Memory B cell (primary cell): ENCODE results near the gene MDGA2.

Source experiments
- ATAC-seq: fragments of 150-1000 bp; cut with Tn5 transposase; 2 replicates; pipeline ENCODE4 v1.10.0; 2021; ENCODE audit warnings: low read depth, mild to moderate bottlenecking, moderate library complexity
- DNase-seq, 2 donors: peaks; one replicate each; pipeline ENCODE4 v3.0.0; 2022; ENCODE audit warnings: low spot score in 2 of 2
- H3K27ac Mint-ChIP-seq: one replicate; pipeline ENCODE4 v1.8.0; 2022; ENCODE audit warnings: mild to moderate bottlenecking, moderate library complexity, mixed read lengths
- H3K27me3 Mint-ChIP-seq: one replicate; pipeline ENCODE4 v1.8.0; 2022; ENCODE audit warnings: mixed read lengths
- H3K36me3 Mint-ChIP-seq: one replicate; pipeline ENCODE4 v1.8.0; 2022; ENCODE audit warnings: mild to moderate bottlenecking, mixed read lengths
- H3K4me1 Mint-ChIP-seq: one replicate; pipeline ENCODE4 v1.8.0; 2022; ENCODE audit warnings: mixed read lengths
- H3K4me3 Mint-ChIP-seq: one replicate; pipeline ENCODE4 v1.8.0; 2022; ENCODE audit warnings: mild to moderate bottlenecking, moderate library complexity, mixed read lengths
- H3K9me3 Mint-ChIP-seq: one replicate; pipeline ENCODE4 v1.8.0; 2022; ENCODE audit warnings: mixed read lengths

Gene MDGA2

GRCh38 chr14:47102472-47102871 is 572.9 kb downstream of the MDGA2 start:
- Mint-ChIP-seq H3K9me3 (peaks cover 3% of the 10 kb centered on the region), H3K36me3 (no peaks in the 10 kb centered on the region), H3K4me3 (no peak overlapping the region), H3K4me1 (no peaks in the 10 kb centered on the region), H3K27me3 (no peaks in the 10 kb centered on the region), H3K27ac (no peak overlapping the region)
- ATAC-seq: no peak
- DNase-seq: no peak

GRCh38 chr14:47085678-47086077 is 589.7 kb downstream of the MDGA2 start:
- DNase-seq: no peak
- Mint-ChIP-seq H3K27me3 (no peaks in the 10 kb centered on the region), H3K4me1 (no peaks in the 10 kb centered on the region), H3K4me3 (no peak overlapping the region), H3K27ac (no peak overlapping the region), H3K9me3 (no peaks in the 10 kb centered on the region), H3K36me3 (no peaks in the 10 kb centered on the region)
- ATAC-seq: no peak

GRCh38 chr14:47065326-47065725 is 610.1 kb downstream of the MDGA2 start:
- ATAC-seq (no peak), DNase-seq (no peak)
- H3K36me3 Mint-ChIP-seq: no peaks in the 10 kb centered on the region
- H3K9me3 Mint-ChIP-seq: peaks cover 6% of the 10 kb centered on the region
- H3K27me3 Mint-ChIP-seq: no peaks in the 10 kb centered on the region
- no peaks in the 10 kb centered on the region for H3K4me1 Mint-ChIP-seq
- no peak overlapping the region for H3K27ac Mint-ChIP-seq
- H3K4me3 Mint-ChIP-seq: no peak overlapping the region

- H3K9me3 Mint-ChIP-seq: peaks cover 1% of the 10 kb centered on the region
- H3K36me3 Mint-ChIP-seq: no peaks in the 10 kb centered on the region
- DNase-seq (no peak), ATAC-seq (no peak)
- H3K4me3 Mint-ChIP-seq: no peak overlapping the region
- no peaks in the 10 kb centered on the region for H3K27me3 Mint-ChIP-seq
- H3K4me1 Mint-ChIP-seq: no peaks in the 10 kb centered on the region
- no peak overlapping the region for H3K27ac Mint-ChIP-seq
Observed at GRCh38 chr14:47060050-47060449, 615.4 kb downstream of the MDGA2 start.

- DNase-seq (no peak), ATAC-seq (no peak)
- Mint-ChIP-seq H3K27ac (no peak overlapping the region), H3K4me3 (no peak overlapping the region), H3K4me1 (no peaks in the 10 kb centered on the region), H3K36me3 (no peaks in the 10 kb centered on the region), H3K9me3 (peaks cover 2% of the 10 kb centered on the region), H3K27me3 (no peaks in the 10 kb centered on the region)
Observed at GRCh38 chr14:47057364-47057763, 618.0 kb downstream of the MDGA2 start.

- no peaks in the 10 kb centered on the region for H3K27me3 Mint-ChIP-seq
- no peak for ATAC-seq
- no peak overlapping the region for H3K4me3 Mint-ChIP-seq
- no peak overlapping the region for H3K27ac Mint-ChIP-seq
- H3K9me3 Mint-ChIP-seq: peaks cover 3% of the 10 kb centered on the region
- DNase-seq: no peak
- no peaks in the 10 kb centered on the region for H3K4me1 Mint-ChIP-seq
- H3K36me3 Mint-ChIP-seq: no peaks in the 10 kb centered on the region
Observed at GRCh38 chr14:47044841-47045240, 630.6 kb downstream of the MDGA2 start.

- Mint-ChIP-seq H3K36me3 (no peaks in the 10 kb centered on the region), H3K4me3 (no peak overlapping the region), H3K9me3 (peaks cover 3% of the 10 kb centered on the region), H3K27me3 (no peaks in the 10 kb centered on the region), H3K27ac (no peak overlapping the region), H3K4me1 (no peaks in the 10 kb centered on the region)
- ATAC-seq (no peak), DNase-seq (no peak)
Observed at GRCh38 chr14:47040550-47040949, 634.9 kb downstream of the MDGA2 start.

- no peak overlapping the region for H3K27ac Mint-ChIP-seq
- no peaks in the 10 kb centered on the region for H3K27me3 Mint-ChIP-seq
- H3K36me3 Mint-ChIP-seq: no peaks in the 10 kb centered on the region
- ATAC-seq: no peak
- no peak overlapping the region for H3K4me3 Mint-ChIP-seq
- H3K9me3 Mint-ChIP-seq: peaks cover 3% of the 10 kb centered on the region
- no peaks in the 10 kb centered on the region for H3K4me1 Mint-ChIP-seq
- no peak for DNase-seq
Observed at GRCh38 chr14:47039336-47039735, 636.1 kb downstream of the MDGA2 start.

GRCh38 chr14:47022721-47023120 is 652.7 kb downstream of the MDGA2 start:
- DNase-seq (no peak), ATAC-seq (no peak)
- no peaks in the 10 kb centered on the region for H3K4me1 Mint-ChIP-seq
- H3K9me3 Mint-ChIP-seq: peaks cover 3% of the 10 kb centered on the region
- no peaks in the 10 kb centered on the region for H3K36me3 Mint-ChIP-seq
- H3K27me3 Mint-ChIP-seq: no peaks in the 10 kb centered on the region
- no peak overlapping the region for H3K27ac Mint-ChIP-seq
- H3K4me3 Mint-ChIP-seq: no peak overlapping the region

GRCh38 chr14:47020500-47020899 is 654.9 kb downstream of the MDGA2 start:
- DNase-seq (no peak), ATAC-seq (no peak)
- Mint-ChIP-seq H3K27me3 (no peaks in the 10 kb centered on the region), H3K27ac (no peak overlapping the region), H3K36me3 (no peaks in the 10 kb centered on the region), H3K4me1 (no peaks in the 10 kb centered on the region), H3K9me3 (peaks cover 3% of the 10 kb centered on the region), H3K4me3 (no peak overlapping the region)

- Mint-ChIP-seq H3K9me3 (peaks cover 2% of the 10 kb centered on the region), H3K27ac (no peak overlapping the region), H3K36me3 (no peaks in the 10 kb centered on the region), H3K4me3 (no peak overlapping the region), H3K27me3 (no peaks in the 10 kb centered on the region), H3K4me1 (no peaks in the 10 kb centered on the region)
- DNase-seq (no peak), ATAC-seq (no peak)
Observed at GRCh38 chr14:47012533-47013280, 662.7 kb downstream of the MDGA2 start.

- Mint-ChIP-seq H3K36me3 (no peaks in the 10 kb centered on the region), H3K9me3 (peaks cover 2% of the 10 kb centered on the region), H3K27ac (no peak overlapping the region), H3K4me1 (no peaks in the 10 kb centered on the region), H3K4me3 (no peak overlapping the region), H3K27me3 (no peaks in the 10 kb centered on the region)
- ATAC-seq: no peak
- DNase-seq: no peak
Observed at GRCh38 chr14:47009615-47010014, 665.8 kb downstream of the MDGA2 start.

- no peaks in the 10 kb centered on the region for H3K36me3 Mint-ChIP-seq
- peaks cover 2% of the 10 kb centered on the region for H3K9me3 Mint-ChIP-seq
- H3K27me3 Mint-ChIP-seq: no peaks in the 10 kb centered on the region
- DNase-seq: no peak
- no peak overlapping the region for H3K27ac Mint-ChIP-seq
- H3K4me3 Mint-ChIP-seq: no peak overlapping the region
- H3K4me1 Mint-ChIP-seq: no peaks in the 10 kb centered on the region
- no peak for ATAC-seq
Observed at GRCh38 chr14:47008732-47009131, 666.7 kb downstream of the MDGA2 start.

GRCh38 chr14:46999661-47000060 is 675.7 kb downstream of the MDGA2 start:
- no peak overlapping the region for H3K27ac Mint-ChIP-seq
- no peak overlapping the region for H3K4me3 Mint-ChIP-seq
- H3K4me1 Mint-ChIP-seq: no peaks in the 10 kb centered on the region
- DNase-seq (no peak), ATAC-seq (no peak)
- no peaks in the 10 kb centered on the region for H3K36me3 Mint-ChIP-seq
- no peaks in the 10 kb centered on the region for H3K27me3 Mint-ChIP-seq
- H3K9me3 Mint-ChIP-seq: peaks cover 4% of the 10 kb centered on the region

- H3K4me3 Mint-ChIP-seq: no peak overlapping the region
- no peak for ATAC-seq
- H3K4me1 Mint-ChIP-seq: no peaks in the 10 kb centered on the region
- H3K27me3 Mint-ChIP-seq: no peaks in the 10 kb centered on the region
- no peak for DNase-seq
- no peak overlapping the region for H3K27ac Mint-ChIP-seq
- H3K36me3 Mint-ChIP-seq: no peaks in the 10 kb centered on the region
- H3K9me3 Mint-ChIP-seq: peaks cover 2% of the 10 kb centered on the region
Observed at GRCh38 chr14:46989566-46989965, 685.8 kb downstream of the MDGA2 start.
